Liver (tissue), 9 donors: ENCODE results near the gene CSNK1D. TPM values are rescaled to one million over a fixed set of nuclear protein-coding genes. Genes with fewer than 3 reads are reported as not detected.

Experiments used
- DNase-seq: peaks from one replicate; pipeline ENCODE4 v3.0.0-alpha.2; 2017; ENCODE audit warnings: low spot score
- H3K27ac ChIP-seq, 2 donors: one replicate each; pipeline ENCODE4 v1.7.0; 2013; ENCODE audit warnings: inconsistent platforms in 2 of 2, low read length in 2 of 2, control low read depth in 1 of 2, low read depth in 1 of 2, mild to moderate bottlenecking in 1 of 2
- H3K27me3 ChIP-seq, 4 donors: one replicate each; pipeline versions ENCODE4 v1.6.1 to v1.7.0; 2013; ENCODE audit warnings: low read length in 3 of 4, inconsistent platforms in 1 of 4, mild to moderate bottlenecking in 1 of 4, moderate library complexity in 1 of 4; ENCODE audit not compliant: control insufficient read depth in 4 of 4, insufficient read depth in 4 of 4
- H3K36me3 ChIP-seq, 4 donors: one replicate each; pipeline versions ENCODE4 v1.6.1 to v1.7.0; 2013; ENCODE audit warnings: low read length in 3 of 4, mild to moderate bottlenecking in 3 of 4, low read depth in 1 of 4, moderate library complexity in 1 of 4; ENCODE audit not compliant: control insufficient read depth in 4 of 4, insufficient read depth in 3 of 4
- H3K4me1 ChIP-seq, 4 donors: one replicate each; pipeline versions ENCODE4 v1.6.1 to v1.7.0; 2013; ENCODE audit warnings: low read length in 3 of 4, mild to moderate bottlenecking in 3 of 4, moderate library complexity in 1 of 4; ENCODE audit not compliant: control insufficient read depth in 4 of 4, insufficient read depth in 4 of 4
- H3K4me3 ChIP-seq, 3 donors: one replicate each; pipeline versions ENCODE4 v1.6.1 to v1.7.0; 2013; ENCODE audit warnings: low read length in 3 of 3, control low read depth in 1 of 3, low read depth in 1 of 3, mild to moderate bottlenecking in 1 of 3
- H3K9ac ChIP-seq, 2 donors: one replicate each; pipeline ENCODE4 v1.7.0; 2013; ENCODE audit warnings: low read length in 2 of 2, mild to moderate bottlenecking in 2 of 2, moderate library complexity in 2 of 2, control low read depth in 1 of 2, low read depth in 1 of 2
- H3K9me3 ChIP-seq, 4 donors: one replicate each; pipeline versions ENCODE4 v1.6.1 to v1.7.0; 2013; ENCODE audit warnings: low read length in 3 of 4; ENCODE audit not compliant: control insufficient read depth in 4 of 4
- EGR1 ChIP-seq, 2 donors: IDR thresholded peaks; 2 replicates each; pipeline ENCODE4 v1.6.1; 2016 to 2018; ENCODE audit warnings: antibody characterized with exemption in 2 of 2, low read depth in 2 of 2
- FOXA2 ChIP-seq: IDR thresholded peaks from 2 replicates; pipeline ENCODE4 v1.6.1; 2016; ENCODE audit warnings: antibody characterized with exemption
- GABPA ChIP-seq, 2 donors: IDR thresholded peaks in 1 of 2; conservative IDR thresholded peaks in 1 of 2; 2 replicates each; pipeline ENCODE4 v1.6.1; 2016; ENCODE audit warnings: antibody characterized with exemption in 2 of 2, mild to moderate bottlenecking in 1 of 2, moderate library complexity in 1 of 2
- HNF4A ChIP-seq, 2 donors: conservative IDR thresholded peaks; 2 replicates each; pipeline ENCODE4 v1.6.1; 2016; ENCODE audit warnings: antibody characterized with exemption in 2 of 2, mild to moderate bottlenecking in 2 of 2
- HNF4G ChIP-seq: IDR thresholded peaks from 2 replicates; pipeline ENCODE4 v1.6.1; 2016; ENCODE audit warnings: antibody characterized with exemption
- JUND ChIP-seq, 2 donors: IDR thresholded peaks; 2 replicates each; pipeline ENCODE4 v1.6.1; 2016; ENCODE audit warnings: antibody characterized with exemption in 2 of 2
- RAD21 ChIP-seq, 2 donors: IDR thresholded peaks; 2 replicates each; pipeline ENCODE4 v1.6.1; 2016; ENCODE audit warnings: antibody characterized with exemption in 2 of 2, mild to moderate bottlenecking in 2 of 2
- RXRA ChIP-seq, 2 donors: IDR thresholded peaks; 2 replicates each; pipeline ENCODE4 v1.6.1; 2017 to 2018; ENCODE audit warnings: antibody characterized with exemption in 2 of 2, mild to moderate bottlenecking in 1 of 2
- SP1 ChIP-seq: IDR thresholded peaks from 2 replicates; pipeline ENCODE4 v1.6.1; 2018; ENCODE audit warnings: antibody characterized with exemption, mild to moderate bottlenecking
- TAF1 ChIP-seq: conservative IDR thresholded peaks from 2 replicates; pipeline ENCODE4 v1.6.1; 2016; ENCODE audit warnings: antibody characterized with exemption, mild to moderate bottlenecking
- WGBS: extraction: QIAGEN DNeasy Blood & Tissue Kit; methylation state at CpG from one replicate; pipeline ENCODE4 v1.1.7; 2013; 5-methylcytosine and 5-hydroxymethylcytosine counted together
- polyA plus RNA-seq, 2 donors: library from polyadenylated mRNA; stranded (reverse) in 1 of 2; unstranded in 1 of 2; fragments of 200-250 nt in 1 of 2; fragments of >200 nt in 1 of 2; fragmentation: Nextera tagmentation in 1 of 2; extraction: Ambion mirVana in 1 of 2; gene quantifications; one replicate each; pipeline versions ENCODE4 v1.2.1 to v1.2.3, GENCODE V29; 2013 to 2015
- total RNA-seq, 2 donors: library from RNA; depleted of rRNA; stranded (reverse); fragments of >200 nt; gene quantifications; one replicate each; pipeline ENCODE4 v1.2.3, GENCODE V29; 2014
- TF ChIP-seq, protein P1 (sequence below): IDR thresholded peaks from 2 replicates; pipeline ENCODE4 v1.6.1; 2016; ENCODE audit warnings: antibody characterized with exemption
- TF ChIP-seq, protein P2 (sequence below): fragments of 150-350 bp; IDR thresholded peaks from 2 replicates; pipeline ENCODE4 v1.5.1; 2017; ENCODE audit warnings: improper control_type of control experiment, low read depth, low read length; ENCODE audit not compliant: missing input control
- TF ChIP-seq, protein P3 (sequence below): IDR thresholded peaks from 2 replicates; pipeline ENCODE4 v1.6.1; 2016; ENCODE audit warnings: antibody characterized with exemption, mild to moderate bottlenecking
- TF ChIP-seq, protein P4 (sequence below): IDR thresholded peaks from 2 replicates; pipeline ENCODE4 v1.6.1; 2016; ENCODE audit warnings: antibody characterized with exemption
- TF ChIP-seq, protein P5 (sequence below): IDR thresholded peaks from 2 replicates; pipeline ENCODE4 v1.6.1; 2016; ENCODE audit warnings: antibody characterized with exemption
- donor health status: healthy.
- donor health status: healthy.
- donor health status: healthy.
- donor health status: healthy.
- donor health status: healthy.

Gene CSNK1D
- total and polyA plus RNA-seq, 4 donors: 22.0 to 49.0 (median 34.2) TPM

DNA sequence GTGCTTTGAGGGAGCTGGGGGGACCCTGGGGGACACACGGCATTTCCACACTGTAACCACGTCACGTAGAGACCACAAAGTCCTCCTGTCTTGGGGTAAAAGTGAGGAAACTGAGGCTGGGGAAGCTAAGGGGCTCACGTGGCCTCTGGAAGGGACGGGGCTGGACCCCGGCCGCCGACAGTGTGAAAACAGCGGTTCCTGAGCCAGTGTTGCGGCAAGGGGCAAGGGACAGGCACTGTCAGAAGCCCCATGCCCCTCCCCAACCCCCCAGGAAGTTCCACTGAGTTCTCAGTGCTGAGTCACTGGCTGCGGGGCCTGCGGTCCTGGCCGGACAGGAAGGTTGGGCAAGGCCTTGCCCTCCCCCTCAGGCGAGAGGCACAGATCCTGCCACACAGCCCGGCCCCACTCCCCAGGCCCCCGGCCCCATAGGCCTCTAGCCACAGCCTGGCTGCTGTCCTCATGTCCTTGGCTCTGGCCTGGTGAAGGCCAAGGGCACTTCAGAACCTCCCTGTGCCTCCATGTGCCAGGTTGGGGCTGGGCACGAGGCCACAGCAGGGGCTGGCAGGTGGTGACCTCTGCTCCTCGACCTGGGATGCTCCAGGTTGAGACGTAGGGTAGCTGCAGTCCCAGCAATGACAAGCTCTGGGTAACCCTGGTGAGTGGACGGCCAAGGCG lies 55.8 kb downstream of the CSNK1D start:
- no peak overlapping the region for H3K4me3 ChIP-seq
- H3K27ac ChIP-seq: peak overlapping the region; percentile 60 to 82
- 75% methylated on average over 21 of the region's 21 CpGs for WGBS
- H3K9ac ChIP-seq: no peak overlapping the region
- TF ChIP-seq SP1: no peak
- TF ChIP-seq TAF1: no peak
- no peak for TF ChIP-seq HNF4G
- no peak for TF ChIP-seq GABPA (IDR thresholded peaks at IDR 0.05 in 1 of 2, conservative IDR thresholded peaks at IDR 0.05 in 1 of 2)
- TF ChIP-seq, protein P1, sequence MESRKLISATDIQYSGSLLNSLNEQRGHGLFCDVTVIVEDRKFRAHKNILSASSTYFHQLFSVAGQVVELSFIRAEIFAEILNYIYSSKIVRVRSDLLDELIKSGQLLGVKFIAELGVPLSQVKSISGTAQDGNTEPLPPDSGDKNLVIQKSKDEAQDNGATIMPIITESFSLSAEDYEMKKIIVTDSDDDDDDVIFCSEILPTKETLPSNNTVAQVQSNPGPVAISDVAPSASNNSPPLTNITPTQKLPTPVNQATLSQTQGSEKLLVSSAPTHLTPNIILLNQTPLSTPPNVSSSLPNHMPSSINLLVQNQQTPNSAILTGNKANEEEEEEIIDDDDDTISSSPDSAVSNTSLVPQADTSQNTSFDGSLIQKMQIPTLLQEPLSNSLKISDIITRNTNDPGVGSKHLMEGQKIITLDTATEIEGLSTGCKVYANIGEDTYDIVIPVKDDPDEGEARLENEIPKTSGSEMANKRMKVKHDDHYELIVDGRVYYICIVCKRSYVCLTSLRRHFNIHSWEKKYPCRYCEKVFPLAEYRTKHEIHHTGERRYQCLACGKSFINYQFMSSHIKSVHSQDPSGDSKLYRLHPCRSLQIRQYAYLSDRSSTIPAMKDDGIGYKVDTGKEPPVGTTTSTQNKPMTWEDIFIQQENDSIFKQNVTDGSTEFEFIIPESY: no peak
- TF ChIP-seq FOXA2: no peak
- TF ChIP-seq EGR1 (IDR thresholded peaks at IDR 0.05; ENCODE audit: low read depth in 2 of 2): no peak
- TF ChIP-seq RAD21 (IDR thresholded peaks at IDR 0.05): no peak
- TF ChIP-seq JUND (IDR thresholded peaks at IDR 0.05): no peak
- TF ChIP-seq, protein P2, sequence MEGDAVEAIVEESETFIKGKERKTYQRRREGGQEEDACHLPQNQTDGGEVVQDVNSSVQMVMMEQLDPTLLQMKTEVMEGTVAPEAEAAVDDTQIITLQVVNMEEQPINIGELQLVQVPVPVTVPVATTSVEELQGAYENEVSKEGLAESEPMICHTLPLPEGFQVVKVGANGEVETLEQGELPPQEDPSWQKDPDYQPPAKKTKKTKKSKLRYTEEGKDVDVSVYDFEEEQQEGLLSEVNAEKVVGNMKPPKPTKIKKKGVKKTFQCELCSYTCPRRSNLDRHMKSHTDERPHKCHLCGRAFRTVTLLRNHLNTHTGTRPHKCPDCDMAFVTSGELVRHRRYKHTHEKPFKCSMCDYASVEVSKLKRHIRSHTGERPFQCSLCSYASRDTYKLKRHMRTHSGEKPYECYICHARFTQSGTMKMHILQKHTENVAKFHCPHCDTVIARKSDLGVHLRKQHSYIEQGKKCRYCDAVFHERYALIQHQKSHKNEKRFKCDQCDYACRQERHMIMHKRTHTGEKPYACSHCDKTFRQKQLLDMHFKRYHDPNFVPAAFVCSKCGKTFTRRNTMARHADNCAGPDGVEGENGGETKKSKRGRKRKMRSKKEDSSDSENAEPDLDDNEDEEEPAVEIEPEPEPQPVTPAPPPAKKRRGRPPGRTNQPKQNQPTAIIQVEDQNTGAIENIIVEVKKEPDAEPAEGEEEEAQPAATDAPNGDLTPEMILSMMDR: no peak
- TF ChIP-seq HNF4A (conservative IDR thresholded peaks at IDR 0.05): no peak
- TF ChIP-seq, protein P3, sequence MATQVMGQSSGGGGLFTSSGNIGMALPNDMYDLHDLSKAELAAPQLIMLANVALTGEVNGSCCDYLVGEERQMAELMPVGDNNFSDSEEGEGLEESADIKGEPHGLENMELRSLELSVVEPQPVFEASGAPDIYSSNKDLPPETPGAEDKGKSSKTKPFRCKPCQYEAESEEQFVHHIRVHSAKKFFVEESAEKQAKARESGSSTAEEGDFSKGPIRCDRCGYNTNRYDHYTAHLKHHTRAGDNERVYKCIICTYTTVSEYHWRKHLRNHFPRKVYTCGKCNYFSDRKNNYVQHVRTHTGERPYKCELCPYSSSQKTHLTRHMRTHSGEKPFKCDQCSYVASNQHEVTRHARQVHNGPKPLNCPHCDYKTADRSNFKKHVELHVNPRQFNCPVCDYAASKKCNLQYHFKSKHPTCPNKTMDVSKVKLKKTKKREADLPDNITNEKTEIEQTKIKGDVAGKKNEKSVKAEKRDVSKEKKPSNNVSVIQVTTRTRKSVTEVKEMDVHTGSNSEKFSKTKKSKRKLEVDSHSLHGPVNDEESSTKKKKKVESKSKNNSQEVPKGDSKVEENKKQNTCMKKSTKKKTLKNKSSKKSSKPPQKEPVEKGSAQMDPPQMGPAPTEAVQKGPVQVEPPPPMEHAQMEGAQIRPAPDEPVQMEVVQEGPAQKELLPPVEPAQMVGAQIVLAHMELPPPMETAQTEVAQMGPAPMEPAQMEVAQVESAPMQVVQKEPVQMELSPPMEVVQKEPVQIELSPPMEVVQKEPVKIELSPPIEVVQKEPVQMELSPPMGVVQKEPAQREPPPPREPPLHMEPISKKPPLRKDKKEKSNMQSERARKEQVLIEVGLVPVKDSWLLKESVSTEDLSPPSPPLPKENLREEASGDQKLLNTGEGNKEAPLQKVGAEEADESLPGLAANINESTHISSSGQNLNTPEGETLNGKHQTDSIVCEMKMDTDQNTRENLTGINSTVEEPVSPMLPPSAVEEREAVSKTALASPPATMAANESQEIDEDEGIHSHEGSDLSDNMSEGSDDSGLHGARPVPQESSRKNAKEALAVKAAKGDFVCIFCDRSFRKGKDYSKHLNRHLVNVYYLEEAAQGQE: no peak
- TF ChIP-seq, protein P4, sequence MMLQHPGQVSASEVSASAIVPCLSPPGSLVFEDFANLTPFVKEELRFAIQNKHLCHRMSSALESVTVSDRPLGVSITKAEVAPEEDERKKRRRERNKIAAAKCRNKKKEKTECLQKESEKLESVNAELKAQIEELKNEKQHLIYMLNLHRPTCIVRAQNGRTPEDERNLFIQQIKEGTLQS: no peak
- no peak for TF ChIP-seq RXRA (IDR thresholded peaks at IDR 0.05)
- H3K4me1 ChIP-seq: peaks cover 4 to 19% (median 11%) of the 10 kb centered on the region in 4 donors
- no peaks in the 10 kb centered on the region for H3K36me3 ChIP-seq
- DNase-seq: no peak
- H3K9me3 ChIP-seq: no peaks in the 10 kb centered on the region
- H3K27me3 ChIP-seq: no peaks in the 10 kb centered on the region

DNA sequence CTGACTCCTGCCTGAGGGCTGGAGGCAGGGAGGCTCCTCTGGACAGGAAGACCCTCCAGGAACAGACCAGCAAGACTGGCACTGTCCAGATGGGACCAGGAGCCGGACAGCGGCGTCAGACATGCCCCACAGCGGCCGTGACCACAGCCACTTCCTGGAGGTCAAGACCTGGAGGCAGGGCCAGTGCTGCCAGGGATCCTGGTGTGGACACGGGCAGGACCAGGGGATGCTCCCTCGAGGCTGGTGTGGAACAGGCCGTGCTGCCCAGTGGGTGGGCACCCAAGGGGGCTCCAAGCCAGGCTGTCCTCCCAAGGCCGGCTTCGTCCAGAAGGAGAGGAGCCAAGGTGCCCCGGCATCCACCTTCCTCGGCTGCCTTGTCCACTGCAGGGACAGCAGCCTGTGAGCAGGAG lies 56.4 kb downstream of the CSNK1D start:
- DNase-seq: no peak
- TF ChIP-seq, protein P3: no peak
- TF ChIP-seq, protein P5, sequence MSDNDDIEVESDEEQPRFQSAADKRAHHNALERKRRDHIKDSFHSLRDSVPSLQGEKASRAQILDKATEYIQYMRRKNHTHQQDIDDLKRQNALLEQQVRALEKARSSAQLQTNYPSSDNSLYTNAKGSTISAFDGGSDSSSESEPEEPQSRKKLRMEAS: no peak
- TF ChIP-seq RAD21 (IDR thresholded peaks at IDR 0.05): no peak
- TF ChIP-seq GABPA (IDR thresholded peaks at IDR 0.05 in 1 of 2, conservative IDR thresholded peaks at IDR 0.05 in 1 of 2): no peak
- TF ChIP-seq EGR1 (IDR thresholded peaks at IDR 0.05; ENCODE audit: low read depth in 2 of 2): no peak
- TF ChIP-seq JUND (IDR thresholded peaks at IDR 0.05): no peak
- no peak for TF ChIP-seq FOXA2
- TF ChIP-seq TAF1: no peak
- no peak overlapping the region for H3K4me3 ChIP-seq
- no peaks in the 10 kb centered on the region for H3K36me3 ChIP-seq
- peak overlapping the region in 1 of 2 donors; percentile 30 for H3K9ac ChIP-seq
- peak overlapping the region; percentile 60 to 82 for H3K27ac ChIP-seq
- H3K4me1 ChIP-seq: peaks cover 4 to 19% (median 12%) of the 10 kb centered on the region in 4 donors
- H3K9me3 ChIP-seq: no peaks in the 10 kb centered on the region
- no peaks in the 10 kb centered on the region for H3K27me3 ChIP-seq
- 71% methylated on average over 12 of the region's 12 CpGs for WGBS
